Activated T-cell treated with anti-CD3 and anti-CD28 coated beads, Interleukin-2, amount 50 U/mL, for 24 hours (primary cell): Measurements from ENCODE around the gene G0S2.

ENCODE experiments used
- DNase-seq: peaks from one replicate; pipeline ENCODE4 v3.0.0-alpha.2; 2020
- H3K27ac Mint-ChIP-seq: 2 replicates; pipeline ENCODE4 v1.8.0; 2020; ENCODE audit warnings: mild to moderate bottlenecking, mixed read lengths
- H3K27me3 Mint-ChIP-seq: 2 replicates; pipeline ENCODE4 v1.8.0; 2020; ENCODE audit warnings: mixed read lengths
- H3K36me3 Mint-ChIP-seq: 2 replicates; pipeline ENCODE4 v1.8.0; 2020; ENCODE audit warnings: low read depth, mixed read lengths
- H3K4me1 Mint-ChIP-seq: 2 replicates; pipeline ENCODE4 v1.8.0; 2020; ENCODE audit warnings: low read depth, mixed read lengths
- H3K4me3 Mint-ChIP-seq: 2 replicates; pipeline ENCODE4 v1.8.0; 2020; ENCODE audit warnings: mild to moderate bottlenecking, moderate library complexity, mixed read lengths
- H3K9me3 Mint-ChIP-seq: 2 replicates; pipeline ENCODE4 v1.8.0; 2020; ENCODE audit warnings: mixed read lengths

G0S2 gene

GRCh38 chr1:209642816-209643215, 32.4 kb upstream of the G0S2 start:
- no peaks in the 10 kb centered on the region for H3K36me3 Mint-ChIP-seq
- H3K9me3 Mint-ChIP-seq: no peaks in the 10 kb centered on the region
- H3K4me3 Mint-ChIP-seq: no peak overlapping the region

GRCh38 chr1:209643285-209644020, 31.8 kb upstream of the G0S2 start:
- Mint-ChIP-seq H3K9me3 (no peaks in the 10 kb centered on the region), H3K27ac (no peak overlapping the region), H3K27me3 (no peaks in the 10 kb centered on the region), H3K4me1 (peaks cover 1% of the 10 kb centered on the region), H3K4me3 (no peak overlapping the region), H3K36me3 (no peaks in the 10 kb centered on the region)
- DNase-seq: no peak

More at GRCh38 chr1:209642816-209643215, 32.4 kb upstream of the G0S2 start:
- Mint-ChIP-seq H3K27ac (no peak overlapping the region), H3K27me3 (no peaks in the 10 kb centered on the region), H3K4me1 (no peaks in the 10 kb centered on the region)
- DNase-seq: no peak

GRCh38 chr1:209645574-209646452, 29.4 kb upstream of the G0S2 start:
- H3K27me3 Mint-ChIP-seq: no peaks in the 10 kb centered on the region
- H3K4me3 Mint-ChIP-seq: no peak overlapping the region
- no peaks in the 10 kb centered on the region for H3K36me3 Mint-ChIP-seq
- no peak overlapping the region for H3K27ac Mint-ChIP-seq
- H3K9me3 Mint-ChIP-seq: no peaks in the 10 kb centered on the region
- DNase-seq: no peak
- H3K4me1 Mint-ChIP-seq: peaks cover 23% of the 10 kb centered on the region

GRCh38 chr1:209646558-209646957, 28.7 kb upstream of the G0S2 start:
- peaks cover 30% of the 10 kb centered on the region for H3K4me1 Mint-ChIP-seq
- no peaks in the 10 kb centered on the region for H3K36me3 Mint-ChIP-seq
- H3K27me3 Mint-ChIP-seq: no peaks in the 10 kb centered on the region
- no peak overlapping the region for H3K4me3 Mint-ChIP-seq
- no peak for DNase-seq
- H3K27ac Mint-ChIP-seq: no peak overlapping the region
- no peaks in the 10 kb centered on the region for H3K9me3 Mint-ChIP-seq

GRCh38 chr1:209647156-209647555, 28.1 kb upstream of the G0S2 start:
- Mint-ChIP-seq H3K4me3 (no peak overlapping the region), H3K4me1 (peaks cover 34% of the 10 kb centered on the region), H3K36me3 (no peaks in the 10 kb centered on the region), H3K9me3 (no peaks in the 10 kb centered on the region), H3K27ac (no peak overlapping the region), H3K27me3 (no peaks in the 10 kb centered on the region)
- no peak for DNase-seq

GRCh38 chr1:209648346-209648745, 26.9 kb upstream of the G0S2 start:
- Mint-ChIP-seq H3K4me1 (peaks cover 44% of the 10 kb centered on the region), H3K4me3 (no peak overlapping the region), H3K36me3 (no peaks in the 10 kb centered on the region)

GRCh38 chr1:209648931-209649776, 26.1 kb upstream of the G0S2 start:
- Mint-ChIP-seq H3K27ac (peak overlapping the region; percentile 10), H3K27me3 (no peaks in the 10 kb centered on the region)

More at GRCh38 chr1:209648346-209648745, 26.9 kb upstream of the G0S2 start:
- Mint-ChIP-seq H3K27ac (no peak overlapping the region), H3K9me3 (no peaks in the 10 kb centered on the region), H3K27me3 (no peaks in the 10 kb centered on the region)
- no peak for DNase-seq

GRCh38 chr1:209650454-209650853, 24.8 kb upstream of the G0S2 start:
- Mint-ChIP-seq H3K27ac (no peak overlapping the region), H3K9me3 (no peaks in the 10 kb centered on the region), H3K36me3 (no peaks in the 10 kb centered on the region), H3K4me1 (peaks cover 50% of the 10 kb centered on the region), H3K27me3 (no peaks in the 10 kb centered on the region), H3K4me3 (no peak overlapping the region)
- DNase-seq: no peak

More at GRCh38 chr1:209648931-209649776, 26.1 kb upstream of the G0S2 start:
- no peak for DNase-seq
- Mint-ChIP-seq H3K9me3 (no peaks in the 10 kb centered on the region), H3K4me3 (no peak overlapping the region), H3K36me3 (no peaks in the 10 kb centered on the region), H3K4me1 (peaks cover 50% of the 10 kb centered on the region)

GRCh38 chr1:209651138-209651587, 24.0 kb upstream of the G0S2 start:
- DNase-seq: peak; percentile 68
- Mint-ChIP-seq H3K27me3 (no peaks in the 10 kb centered on the region), H3K36me3 (no peaks in the 10 kb centered on the region), H3K4me1 (peaks cover 50% of the 10 kb centered on the region), H3K4me3 (no peak overlapping the region), H3K27ac (peak overlapping the region; percentile 74), H3K9me3 (no peaks in the 10 kb centered on the region)

GRCh38 chr1:209652121-209652735, 23.0 kb upstream of the G0S2 start, which contains the start of gene LAMB3:
Gene LAMB3, minus strand, starts transcription at chr1:209652425. Its CDS starts 1,481 bp downstream, at chr1:209650944.
- H3K27ac Mint-ChIP-seq: peak within 1 kb of the TSS; percentile 74
- H3K4me1 Mint-ChIP-seq: peaks cover 50% of the 10 kb centered on the region
- no peaks in the 10 kb centered on the region for H3K36me3 Mint-ChIP-seq
- no peaks in the 10 kb centered on the region for H3K27me3 Mint-ChIP-seq
- no peaks in the 10 kb centered on the region for H3K9me3 Mint-ChIP-seq
- no peak for DNase-seq
- H3K4me3 Mint-ChIP-seq: no peak within 1 kb of the TSS

- DNase-seq: peak; percentile 56
- H3K36me3 Mint-ChIP-seq: no peaks in the 10 kb centered on the region
- H3K27ac Mint-ChIP-seq: peak overlapping the region; percentile 50
Observed at GRCh38 chr1:209652873-209653401, 22.3 kb upstream of the G0S2 start.

GRCh38 chr1:209653915-209654351, 21.3 kb upstream of the G0S2 start:
- peaks cover 48% of the 10 kb centered on the region for H3K4me1 Mint-ChIP-seq
- no peaks in the 10 kb centered on the region for H3K9me3 Mint-ChIP-seq
- H3K36me3 Mint-ChIP-seq: no peaks in the 10 kb centered on the region
- DNase-seq: no peak
- H3K4me3 Mint-ChIP-seq: no peak overlapping the region
- H3K27ac Mint-ChIP-seq: no peak overlapping the region
- H3K27me3 Mint-ChIP-seq: no peaks in the 10 kb centered on the region

More at GRCh38 chr1:209652873-209653401, 22.3 kb upstream of the G0S2 start:
- Mint-ChIP-seq H3K4me1 (peaks cover 50% of the 10 kb centered on the region), H3K4me3 (no peak overlapping the region), H3K27me3 (no peaks in the 10 kb centered on the region), H3K9me3 (no peaks in the 10 kb centered on the region)

GRCh38 chr1:209655411-209656231, 19.6 kb upstream of the G0S2 start:
- H3K27me3 Mint-ChIP-seq: no peaks in the 10 kb centered on the region
- no peaks in the 10 kb centered on the region for H3K36me3 Mint-ChIP-seq
- no peak for DNase-seq
- H3K27ac Mint-ChIP-seq: no peak overlapping the region
- H3K4me3 Mint-ChIP-seq: no peak overlapping the region
- H3K4me1 Mint-ChIP-seq: peaks cover 42% of the 10 kb centered on the region
- H3K9me3 Mint-ChIP-seq: no peaks in the 10 kb centered on the region
